Neural cell (in vitro differentiated cells): ENCODE data around the gene PODN. TPM values are rescaled to one million over a fixed set of nuclear protein-coding genes. Genes with fewer than 3 reads are reported as not detected.

Experiments used
- H2AFZ ChIP-seq: fragments of 200-600, 300-800 bp; sonication (generic), shearing (Covaris generic); 2 replicates; pipeline ENCODE4 v1.6.0; 2014; ENCODE audit warnings: low read depth, mild to moderate bottlenecking, antibody characterized with exemption, low read length, moderate library complexity
- H3F3A ChIP-seq: fragments of 200-600 bp; shearing (Covaris generic); 2 replicates; pipeline ENCODE4 v1.6.1; 2016; ENCODE audit warnings: mild to moderate bottlenecking, moderate library complexity, mixed read lengths, antibody characterized with exemption, low read length; ENCODE audit not compliant: insufficient read depth, poor library complexity, severe bottlenecking
- H3K27ac ChIP-seq: fragments of 200-600, 300-800 bp; sonication (generic), shearing (Covaris generic); 2 replicates; pipeline ENCODE4 v1.5.1; 2014; ENCODE audit warnings: mild to moderate bottlenecking, low read length, moderate library complexity
- H3K27me3 ChIP-seq: fragments of 300-800, 200-600 bp; sonication (generic), shearing (Covaris generic); 2 replicates; pipeline ENCODE4 v1.6.0; 2014; ENCODE audit warnings: mild to moderate bottlenecking, low read depth, low read length, moderate library complexity; ENCODE audit not compliant: insufficient read depth
- H3K36me3 ChIP-seq: fragments of 300-800, 200-600 bp; sonication (generic), shearing (Covaris generic); 2 replicates; pipeline ENCODE4 v1.5.1; 2014; ENCODE audit warnings: mild to moderate bottlenecking, antibody characterized with exemption, low read length, moderate library complexity; ENCODE audit not compliant: insufficient read depth
- H3K4me2 ChIP-seq: fragments of 300-800, 200-600 bp; sonication (generic), shearing (Covaris generic); 2 replicates; pipeline ENCODE4 v1.6.0; 2014; ENCODE audit warnings: mild to moderate bottlenecking, low read length
- H3K4me3 ChIP-seq: fragments of 300-800, 200-600 bp; sonication (generic), shearing (Covaris generic); 2 replicates; pipeline ENCODE4 v1.5.1; 2014; ENCODE audit warnings: mild to moderate bottlenecking, low read length, moderate library complexity
- H3K79me2 ChIP-seq: fragments of 200-600 bp; shearing (Covaris generic); replicated peaks from 2 replicates; pipeline ENCODE4 v1.6.0; 2014; ENCODE audit warnings: mild to moderate bottlenecking, low read length, moderate library complexity; ENCODE audit not compliant: insufficient read depth
- H3K9ac ChIP-seq: fragments of 300-800, 200-600 bp; sonication (generic), shearing (Covaris generic); 2 replicates; pipeline ENCODE4 v1.6.1; 2016; ENCODE audit warnings: mild to moderate bottlenecking, low read length, mixed read lengths
- H3K9me2 ChIP-seq: fragments of 200-600 bp; shearing (Covaris generic); 2 replicates; pipeline ENCODE4 v1.6.1; 2016; ENCODE audit warnings: mild to moderate bottlenecking, low read length, mixed read lengths; ENCODE audit not compliant: insufficient read depth
- H3K9me3 ChIP-seq: fragments of 200-600, 300-800 bp; sonication (generic), shearing (Covaris generic); 2 replicates; pipeline ENCODE4 v1.6.1; 2016; ENCODE audit warnings: mild to moderate bottlenecking, mixed run types, low read length, moderate library complexity, mixed read lengths
- H4K20me1 ChIP-seq: fragments of 200-600 bp; shearing (Covaris generic); 2 replicates; pipeline ENCODE4 v1.6.1; 2016; ENCODE audit warnings: mild to moderate bottlenecking, mixed run types; ENCODE audit not compliant: insufficient read depth
- CTCF ChIP-seq: fragments of 450-650 bp; IDR thresholded peaks from 2 replicates; pipeline ENCODE4 v1.5.1; 2014; ENCODE audit warnings: antibody characterized with exemption, mild to moderate bottlenecking, moderate library complexity; ENCODE audit not compliant: poor library complexity, severe bottlenecking
- EP300 ChIP-seq: fragments of 450-650 bp; conservative IDR thresholded peaks from 2 replicates; pipeline ENCODE4 v1.6.1; 2014; ENCODE audit warnings: antibody characterized with exemption, mild to moderate bottlenecking, moderate library complexity; ENCODE audit not compliant: poor library complexity, severe bottlenecking
- EZH2 ChIP-seq: fragments of 200-600, 300-800 bp; shearing (Covaris generic), sonication (generic); IDR thresholded peaks from 2 replicates; pipeline ENCODE4 v1.6.1; 2014; ENCODE audit warnings: antibody characterized with exemption, low read length, borderline replicate concordance, mild to moderate bottlenecking; ENCODE audit not compliant: insufficient read depth, poor library complexity, severe bottlenecking
- MXI1 ChIP-seq: fragments of 450-650 bp; conservative IDR thresholded peaks from 2 replicates; pipeline ENCODE4 v1.6.1; 2014; ENCODE audit warnings: antibody characterized with exemption, mild to moderate bottlenecking; ENCODE audit not compliant: poor library complexity, severe bottlenecking
- POLR2AphosphoS5 ChIP-seq: IDR thresholded peaks from 2 replicates; pipeline ENCODE4 v1.6.1; 2012
- RAD21 ChIP-seq: fragments of 450-650 bp; conservative IDR thresholded peaks from 2 replicates; pipeline ENCODE4 v1.6.1; 2014; ENCODE audit warnings: antibody characterized with exemption, mild to moderate bottlenecking, moderate library complexity
- SMC3 ChIP-seq: fragments of 450-650 bp; conservative IDR thresholded peaks from 2 replicates; pipeline ENCODE4 v1.6.1; 2014; ENCODE audit warnings: antibody characterized with exemption, mild to moderate bottlenecking, moderate library complexity; ENCODE audit not compliant: poor library complexity
- TAF1 ChIP-seq: IDR thresholded peaks from 2 replicates; pipeline ENCODE4 v1.6.1; 2012; ENCODE audit warnings: low read depth
- polyA minus RNA-seq: library from RNA; depleted of rRNA, polyadenylated mRNA; stranded (reverse); fragments of >200 nt; gene quantifications from 2 replicates; pipeline ENCODE4 v1.2.3, GENCODE V29; 2014
- polyA plus RNA-seq: library from polyadenylated mRNA; depleted of rRNA; stranded (reverse); fragments of >200 nt; gene quantifications from 2 replicates; pipeline ENCODE4 v1.2.3, GENCODE V29; 2014
- TF ChIP-seq, protein P1 (sequence below): IDR thresholded peaks from 2 replicates; pipeline ENCODE4 v1.6.1; 2012; ENCODE audit warnings: borderline replicate concordance

Gene PODN
- 0.07 and 0.20 TPM in 2 replicates for polyA plus RNA-seq
- polyA minus RNA-seq, result not detected in 2 replicates

GRCh38 chr1:53061859-53062707 lies at the start of gene PODN:
Gene PODN, plus strand, starts transcription at chr1:53062213. Its CDS starts 7,643 bp downstream, at chr1:53069856.
- Histone ChIP-seq H3K79me2 (no peaks in the 10 kb centered on the region), H2AFZ (no peak within 1 kb of the TSS), H3K4me2 (no peak within 1 kb of the TSS), H3K9ac (peak within 1 kb of the TSS; percentile 20), H3K9me3 (no peaks in the 10 kb centered on the region), H3K27me3 (peaks cover 59% of the 10 kb centered on the region), H3K27ac (no peak within 1 kb of the TSS), H3K36me3 (no peaks in the 10 kb centered on the region), H3K4me3 (peak within 1 kb of the TSS; percentile 63), H3K9me2 (no peaks in the 10 kb centered on the region), H4K20me1 (no peaks in the 10 kb centered on the region), H3F3A (no peaks in the 10 kb centered on the region)
- TF ChIP-seq EP300 (no peak), MXI1 (no peak), RAD21 (no peak), CTCF (no peak), SMC3 (no peak), POLR2AphosphoS5 (no peak), EZH2 (no peak), TAF1 (no peak)
- TF ChIP-seq, protein P1, sequence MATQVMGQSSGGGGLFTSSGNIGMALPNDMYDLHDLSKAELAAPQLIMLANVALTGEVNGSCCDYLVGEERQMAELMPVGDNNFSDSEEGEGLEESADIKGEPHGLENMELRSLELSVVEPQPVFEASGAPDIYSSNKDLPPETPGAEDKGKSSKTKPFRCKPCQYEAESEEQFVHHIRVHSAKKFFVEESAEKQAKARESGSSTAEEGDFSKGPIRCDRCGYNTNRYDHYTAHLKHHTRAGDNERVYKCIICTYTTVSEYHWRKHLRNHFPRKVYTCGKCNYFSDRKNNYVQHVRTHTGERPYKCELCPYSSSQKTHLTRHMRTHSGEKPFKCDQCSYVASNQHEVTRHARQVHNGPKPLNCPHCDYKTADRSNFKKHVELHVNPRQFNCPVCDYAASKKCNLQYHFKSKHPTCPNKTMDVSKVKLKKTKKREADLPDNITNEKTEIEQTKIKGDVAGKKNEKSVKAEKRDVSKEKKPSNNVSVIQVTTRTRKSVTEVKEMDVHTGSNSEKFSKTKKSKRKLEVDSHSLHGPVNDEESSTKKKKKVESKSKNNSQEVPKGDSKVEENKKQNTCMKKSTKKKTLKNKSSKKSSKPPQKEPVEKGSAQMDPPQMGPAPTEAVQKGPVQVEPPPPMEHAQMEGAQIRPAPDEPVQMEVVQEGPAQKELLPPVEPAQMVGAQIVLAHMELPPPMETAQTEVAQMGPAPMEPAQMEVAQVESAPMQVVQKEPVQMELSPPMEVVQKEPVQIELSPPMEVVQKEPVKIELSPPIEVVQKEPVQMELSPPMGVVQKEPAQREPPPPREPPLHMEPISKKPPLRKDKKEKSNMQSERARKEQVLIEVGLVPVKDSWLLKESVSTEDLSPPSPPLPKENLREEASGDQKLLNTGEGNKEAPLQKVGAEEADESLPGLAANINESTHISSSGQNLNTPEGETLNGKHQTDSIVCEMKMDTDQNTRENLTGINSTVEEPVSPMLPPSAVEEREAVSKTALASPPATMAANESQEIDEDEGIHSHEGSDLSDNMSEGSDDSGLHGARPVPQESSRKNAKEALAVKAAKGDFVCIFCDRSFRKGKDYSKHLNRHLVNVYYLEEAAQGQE, result no peak

GRCh38 chr1:53014791-53015507 lies 47.1 kb upstream of the PODN start:
- H3K9me2 ChIP-seq, result no peaks in the 10 kb centered on the region
- peaks cover 10% of the 10 kb centered on the region for H3K79me2 ChIP-seq
- H3K9ac ChIP-seq, result peak overlapping the region; percentile 53
- no peaks in the 10 kb centered on the region for H4K20me1 ChIP-seq
- H3K4me3 ChIP-seq, result peak overlapping the region; percentile 74
- H3K27me3 ChIP-seq, result no peaks in the 10 kb centered on the region
- no peaks in the 10 kb centered on the region for H3K9me3 ChIP-seq
- TF ChIP-seq EP300, result no peak
- TF ChIP-seq MXI1, result peak; percentile 75
- no peak for TF ChIP-seq EZH2
- TF ChIP-seq, protein P1, result no peak
- TF ChIP-seq RAD21, result peak; percentile 44
- TF ChIP-seq POLR2AphosphoS5, result peak; percentile 27
- TF ChIP-seq TAF1, result no peak
- no peak for TF ChIP-seq CTCF
- TF ChIP-seq SMC3, result peak; percentile 37
- no peaks in the 10 kb centered on the region for H3F3A ChIP-seq
- peak overlapping the region; percentile 40 for H3K4me2 ChIP-seq
- H2AFZ ChIP-seq, result peak overlapping the region; percentile 32
- H3K27ac ChIP-seq, result no peak overlapping the region
- H3K36me3 ChIP-seq, result no peaks in the 10 kb centered on the region
